ENCODE results near the gene TRMT44. TPM values are rescaled to one million over a fixed set of nuclear protein-coding genes. Genes with fewer than 3 reads are reported as not detected.

Gene TRMT44
- total RNA-seq, 1 experiment from 2014 or later, result 23.4 TPM

DNA sequence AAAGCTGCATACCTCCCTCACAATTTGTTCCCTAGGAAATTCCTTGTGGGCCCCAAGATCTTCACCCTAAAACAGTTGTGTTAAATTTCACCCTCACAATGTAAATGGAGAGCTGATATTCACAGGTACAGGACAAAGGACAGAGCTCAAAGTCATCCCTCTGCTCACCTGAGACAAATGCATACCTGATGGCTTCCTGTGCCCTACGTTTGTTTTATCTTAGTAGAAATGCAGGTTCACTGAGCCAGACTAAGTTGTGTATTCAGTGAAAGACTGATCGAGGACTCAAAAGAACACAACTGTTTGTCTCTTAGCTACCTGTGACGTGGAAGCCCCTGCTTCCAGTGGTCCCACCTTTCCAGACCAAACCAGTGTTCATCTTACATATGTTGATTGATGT, 53.6 kb downstream of the TRMT44 start:
- Mint-ChIP-seq H3K9me3 (ENCODE audit: unreplicated experiment) (peaks cover 12% of the 10 kb centered on the region), H3K4me1 (ENCODE audit: low read depth, unreplicated experiment) (no peaks in the 10 kb centered on the region), H3K27me3 (ENCODE audit: insufficient read depth, unreplicated experiment) (no peaks in the 10 kb centered on the region), H3K27ac (ENCODE audit: unreplicated experiment) (no peak overlapping the region), H3K4me3 (ENCODE audit: unreplicated experiment) (no peak overlapping the region), H3K36me3 (ENCODE audit: insufficient read depth, unreplicated experiment) (no peaks in the 10 kb centered on the region)
- no TSS peak for BruUV-seq (replicated peaks)
- H3K36me3 ChIP-seq (ENCODE audit: control insufficient read depth, insufficient read depth, low read length), result no peaks in the 10 kb centered on the region
- ChIA-PET CTCF (interaction anchor here (0.8 kb wide), 1 partner anchor 113 kb away, joined by 3 read pairs; no protein-coding TSS in a partner anchor), POLR2A (no interaction called here)
- no peaks in the 10 kb centered on the region for H3K27me3 ChIP-seq (replicated peaks; ENCODE audit: control insufficient read depth, insufficient read depth, low read length)
- no peaks in the 10 kb centered on the region for H3K4me1 ChIP-seq
- TF ChIP-seq, protein P1, sequence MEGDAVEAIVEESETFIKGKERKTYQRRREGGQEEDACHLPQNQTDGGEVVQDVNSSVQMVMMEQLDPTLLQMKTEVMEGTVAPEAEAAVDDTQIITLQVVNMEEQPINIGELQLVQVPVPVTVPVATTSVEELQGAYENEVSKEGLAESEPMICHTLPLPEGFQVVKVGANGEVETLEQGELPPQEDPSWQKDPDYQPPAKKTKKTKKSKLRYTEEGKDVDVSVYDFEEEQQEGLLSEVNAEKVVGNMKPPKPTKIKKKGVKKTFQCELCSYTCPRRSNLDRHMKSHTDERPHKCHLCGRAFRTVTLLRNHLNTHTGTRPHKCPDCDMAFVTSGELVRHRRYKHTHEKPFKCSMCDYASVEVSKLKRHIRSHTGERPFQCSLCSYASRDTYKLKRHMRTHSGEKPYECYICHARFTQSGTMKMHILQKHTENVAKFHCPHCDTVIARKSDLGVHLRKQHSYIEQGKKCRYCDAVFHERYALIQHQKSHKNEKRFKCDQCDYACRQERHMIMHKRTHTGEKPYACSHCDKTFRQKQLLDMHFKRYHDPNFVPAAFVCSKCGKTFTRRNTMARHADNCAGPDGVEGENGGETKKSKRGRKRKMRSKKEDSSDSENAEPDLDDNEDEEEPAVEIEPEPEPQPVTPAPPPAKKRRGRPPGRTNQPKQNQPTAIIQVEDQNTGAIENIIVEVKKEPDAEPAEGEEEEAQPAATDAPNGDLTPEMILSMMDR (IDR thresholded peaks at IDR 0.05; ENCODE audit: insufficient read depth in 1 of 2, low read depth in 1 of 2, low read length in 1 of 2, severe bottlenecking in 1 of 2, unreplicated experiment in 1 of 2), result no peak
- intact Hi-C loops (cut with micrococcal nuclease; ENCODE audit: unreplicated experiment), result no loop called here
- no peak overlapping the region for H3K4me3 ChIP-seq (ENCODE audit: low read depth, low read length)
- no peak for DNase-seq
- H3K9me3 ChIP-seq, result no peaks in the 10 kb centered on the region

DNA sequence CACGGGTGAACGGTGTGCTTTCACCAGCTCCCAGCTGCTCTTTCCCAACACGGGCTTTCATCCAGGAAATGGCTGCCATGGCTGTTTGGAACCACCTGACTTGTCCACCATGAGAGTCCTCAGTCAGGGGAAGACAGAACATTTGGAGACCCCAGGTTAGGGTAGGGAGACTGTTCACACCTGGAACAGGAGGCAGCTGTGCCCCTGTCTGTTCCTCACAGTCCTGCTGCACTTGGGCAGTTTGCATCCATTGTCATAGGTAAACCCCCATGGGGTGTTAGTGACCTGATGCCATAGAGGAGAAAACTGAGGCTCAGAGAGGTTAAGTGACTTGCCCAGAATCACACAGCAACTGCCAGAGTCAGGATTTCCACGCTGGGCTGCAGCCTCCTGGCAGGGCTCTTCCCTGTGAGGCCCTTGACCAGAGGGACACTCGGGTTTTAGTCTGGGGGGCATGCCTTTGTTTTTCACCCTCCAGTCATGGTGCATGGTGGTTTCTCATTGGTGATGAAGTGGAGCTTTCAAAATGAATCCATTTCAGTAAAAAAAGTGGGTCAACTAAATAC, 54.5 kb downstream of the TRMT44 start:
- TF ChIP-seq, protein P1 (IDR thresholded peaks at IDR 0.05; ENCODE audit: insufficient read depth in 1 of 2, low read depth in 1 of 2, low read length in 1 of 2, severe bottlenecking in 1 of 2, unreplicated experiment in 1 of 2), result no peak
- Histone ChIP-seq H3K4me1 (no peaks in the 10 kb centered on the region), H3K27me3 (replicated peaks; ENCODE audit: control insufficient read depth, insufficient read depth, low read length) (no peaks in the 10 kb centered on the region), H3K9me3 (no peaks in the 10 kb centered on the region), H3K36me3 (ENCODE audit: control insufficient read depth, insufficient read depth, low read length) (no peaks in the 10 kb centered on the region), H3K4me3 (ENCODE audit: low read depth, low read length) (no peak overlapping the region)
- Mint-ChIP-seq H3K4me1 (ENCODE audit: low read depth, unreplicated experiment) (no peaks in the 10 kb centered on the region), H3K27ac (ENCODE audit: unreplicated experiment) (no peak overlapping the region), H3K27me3 (ENCODE audit: insufficient read depth, unreplicated experiment) (no peaks in the 10 kb centered on the region), H3K4me3 (ENCODE audit: unreplicated experiment) (no peak overlapping the region), H3K36me3 (ENCODE audit: insufficient read depth, unreplicated experiment) (no peaks in the 10 kb centered on the region), H3K9me3 (ENCODE audit: unreplicated experiment) (peaks cover 12% of the 10 kb centered on the region)
- intact Hi-C loops (cut with micrococcal nuclease; ENCODE audit: unreplicated experiment), result no loop called here
- ChIA-PET POLR2A (no interaction called here), CTCF (no interaction called here)
- no TSS peak for BruUV-seq (replicated peaks)
- DNase-seq, result no peak

DNA sequence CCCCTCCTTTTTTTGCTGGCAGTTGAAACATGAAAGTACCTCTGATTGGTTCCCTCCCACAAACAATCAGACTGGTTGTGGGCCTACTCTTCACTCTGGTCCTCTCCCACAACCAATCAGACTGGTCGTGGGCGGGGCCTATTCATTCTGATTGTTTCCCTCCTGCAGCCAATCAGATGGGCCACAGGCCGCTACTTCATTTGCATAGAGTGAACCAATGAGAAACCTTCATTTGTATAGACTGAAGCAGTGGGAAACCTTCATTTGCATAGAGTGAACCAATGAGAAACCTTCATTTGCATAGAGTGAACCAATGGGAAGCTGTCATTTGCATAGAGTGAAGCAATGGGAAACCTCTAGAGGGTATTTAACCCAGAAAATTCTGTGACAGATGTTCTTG, 55.2 kb downstream of the TRMT44 start:
- no peaks in the 10 kb centered on the region for H3K36me3 Mint-ChIP-seq (ENCODE audit: insufficient read depth, unreplicated experiment)
- H3K4me1 Mint-ChIP-seq (ENCODE audit: low read depth, unreplicated experiment), result no peaks in the 10 kb centered on the region
- Histone ChIP-seq H3K9me3 (no peaks in the 10 kb centered on the region), H3K4me1 (no peaks in the 10 kb centered on the region), H3K27me3 (replicated peaks; ENCODE audit: control insufficient read depth, insufficient read depth, low read length) (no peaks in the 10 kb centered on the region), H3K4me3 (ENCODE audit: low read depth, low read length) (no peak overlapping the region), H3K36me3 (ENCODE audit: control insufficient read depth, insufficient read depth, low read length) (no peaks in the 10 kb centered on the region)
- DNase-seq, result no peak
- BruUV-seq (replicated peaks), result no TSS peak
- intact Hi-C loops (cut with micrococcal nuclease; ENCODE audit: unreplicated experiment), result no loop called here
- CTCF ChIA-PET, result interaction anchor here (0.6 kb wide), 1 partner anchor 355 kb away, joined by 3 read pairs; no protein-coding TSS in a partner anchor
- H3K9me3 Mint-ChIP-seq (ENCODE audit: unreplicated experiment), result peaks cover 12% of the 10 kb centered on the region
- no peak overlapping the region for H3K4me3 Mint-ChIP-seq (ENCODE audit: unreplicated experiment)
- TF ChIP-seq, protein P1 (IDR thresholded peaks at IDR 0.05; ENCODE audit: insufficient read depth in 1 of 2, low read depth in 1 of 2, low read length in 1 of 2, severe bottlenecking in 1 of 2, unreplicated experiment in 1 of 2), result no peak
- no peaks in the 10 kb centered on the region for H3K27me3 Mint-ChIP-seq (ENCODE audit: insufficient read depth, unreplicated experiment)
- POLR2A ChIA-PET, result no interaction called here
- H3K27ac Mint-ChIP-seq (ENCODE audit: unreplicated experiment), result no peak overlapping the region
